ENCODE measurements around the gene CBLN3. TPM values are rescaled to one million over a fixed set of nuclear protein-coding genes. Genes with fewer than 3 reads are reported as not detected.
"Not testable (repeated sequence)": the region's sequence is repeated elsewhere in the genome, so short reads cannot be mapped to it uniquely, and the experiment has no call there.

CBLN3 gene
- total and polyA plus RNA-seq, 8 donors: 0.81 to 4.2 (median 2.1) TPM; not detected in 2

- Histone ChIP-seq H3K9me3 (no peaks in the 10 kb centered on the region), H3K27me3 (no peaks in the 10 kb centered on the region), H3K4me1 (peaks cover 0 to 12% (median 7%) of the 10 kb centered on the region in 4 donors), H3K4me3 (no peak overlapping the region), H3K36me3 (no peaks in the 10 kb centered on the region), H3K27ac (peak overlapping the region in 2 of 5 donors; percentile 6 to 50)
- TF ChIP-seq EP300 (IDR thresholded peaks at IDR 0.05) (no peak), CTCF (IDR thresholded peaks at IDR 0.05) (no peak), POLR2AphosphoS5 (IDR thresholded peaks at IDR 0.05) (no peak), POLR2A (IDR thresholded peaks at IDR 0.05) (no peak)
- peak in 1 of 2 donors; percentile 83 for DNase-seq
- intact Hi-C loops (cut with DNase I; ENCODE audit: low total_unique reads): no loop called here
- WGBS, 5 donors: 38 to 54% (median 51%) methylated on average over 8 of the region's 8 CpGs
These were observed 37.0 kb downstream of the CBLN3 start for GRCh38 chr14:24392325-24393091.

- Histone ChIP-seq H3K36me3 (no peaks in the 10 kb centered on the region), H3K27me3 (no peaks in the 10 kb centered on the region), H3K27ac (no peak overlapping the region), H3K9me3 (no peaks in the 10 kb centered on the region), H3K4me1 (peaks cover 0 to 18% (median 7%) of the 10 kb centered on the region in 4 donors), H3K4me3 (no peak overlapping the region)
- no peak for DNase-seq
- intact Hi-C loops (cut with DNase I; ENCODE audit: low total_unique reads): no loop called here
- TF ChIP-seq POLR2AphosphoS5 (IDR thresholded peaks at IDR 0.05) (no peak), CTCF (IDR thresholded peaks at IDR 0.05) (no peak), POLR2A (IDR thresholded peaks at IDR 0.05) (no peak), EP300 (IDR thresholded peaks at IDR 0.05) (no peak)
- WGBS, 5 donors: 61 to 74% (median 68%) methylated on average over 6 of the region's 6 CpGs
These were observed 38.6 kb downstream of the CBLN3 start for GRCh38 chr14:24390701-24391468.

GRCh38 chr14:24389226-24389848 lies 40.1 kb downstream of the CBLN3 start:
- Histone ChIP-seq H3K27ac (no peak overlapping the region), H3K4me1 (peaks cover 0 to 18% (median 7%) of the 10 kb centered on the region in 4 donors), H3K4me3 (no peak overlapping the region), H3K9me3 (no peaks in the 10 kb centered on the region), H3K36me3 (no peaks in the 10 kb centered on the region), H3K27me3 (no peaks in the 10 kb centered on the region)
- WGBS, 5 donors: 56 to 74% (median 69%) methylated on average over 11 of the region's 11 CpGs
- intact Hi-C loops (cut with DNase I; ENCODE audit: low total_unique reads): no loop called here
- no peak for DNase-seq
- TF ChIP-seq POLR2A (IDR thresholded peaks at IDR 0.05) (no peak), POLR2AphosphoS5 (IDR thresholded peaks at IDR 0.05) (no peak), EP300 (IDR thresholded peaks at IDR 0.05) (no peak), CTCF (IDR thresholded peaks at IDR 0.05) (no peak)

- peaks cover 0 to 18% (median 7%) of the 10 kb centered on the region in 4 donors for H3K4me1 ChIP-seq
- H3K4me3 ChIP-seq: no peak overlapping the region
- H3K36me3 ChIP-seq: no peaks in the 10 kb centered on the region
- no peaks in the 10 kb centered on the region for H3K27me3 ChIP-seq
- 51 to 68% (median 64%) methylated on average over 2 of the region's 2 CpGs for WGBS, 5 donors
- DNase-seq: no peak
- no peaks in the 10 kb centered on the region for H3K9me3 ChIP-seq
- TF ChIP-seq EP300 (IDR thresholded peaks at IDR 0.05) (no peak), POLR2AphosphoS5 (IDR thresholded peaks at IDR 0.05) (no peak), CTCF (IDR thresholded peaks at IDR 0.05) (no peak), POLR2A (IDR thresholded peaks at IDR 0.05) (no peak)
- intact Hi-C loops (cut with DNase I; ENCODE audit: low total_unique reads): no loop called here
- H3K27ac ChIP-seq: no peak overlapping the region
These were observed 40.8 kb downstream of the CBLN3 start for GRCh38 chr14:24388474-24389179.

GRCh38 chr14:24387579-24387978 lies 41.9 kb downstream of the CBLN3 start:
- H3K9me3 ChIP-seq; H3K27ac ChIP-seq; intact Hi-C loops (cut with DNase I; ENCODE audit: low total_unique reads); H3K4me3 ChIP-seq; H3K27me3 ChIP-seq; H3K36me3 ChIP-seq; DNase-seq: not testable (repeated sequence)
- peaks cover 0 to 14% (median 5%) of the 10 kb centered on the region in 4 donors for H3K4me1 ChIP-seq
- 83 to 88% (median 85%) methylated on average over 5 of the region's 5 CpGs for WGBS, 5 donors

All from stomach (tissue), 9 donors.